ENCODE measurements around the gene ADAMTSL1.

Gene ADAMTSL1

GRCh38 chr9:18887546-18887945, 413.6 kb downstream of the ADAMTSL1 start:
- no peak for DNase-seq

DNA sequence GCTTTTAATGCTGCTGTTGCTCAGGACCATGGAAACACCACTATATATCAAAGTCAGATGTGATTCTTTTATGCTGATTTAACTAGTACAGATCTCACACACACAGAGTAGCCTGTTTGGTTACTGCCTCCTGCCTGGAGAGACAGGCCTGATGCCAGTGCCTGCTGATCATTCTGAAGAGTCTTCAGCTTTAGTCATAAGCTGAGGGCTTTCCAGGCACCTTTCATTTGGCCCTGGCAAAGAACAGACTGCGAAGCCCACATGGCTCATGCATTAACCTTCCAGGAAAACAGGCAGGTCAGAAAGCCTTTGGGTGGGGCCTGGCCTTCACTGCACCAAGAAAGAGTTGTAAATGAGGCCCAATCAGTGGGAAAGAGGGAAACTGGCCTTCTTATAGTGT, 414.3 kb downstream of the ADAMTSL1 start:
- DNase-seq = no peak

GRCh38 chr9:18889550-18889949, 415.6 kb downstream of the ADAMTSL1 start:
- no peak for DNase-seq

GRCh38 chr9:18890372-18890771, 416.4 kb downstream of the ADAMTSL1 start:
- peak; percentile 15 for DNase-seq

DNA sequence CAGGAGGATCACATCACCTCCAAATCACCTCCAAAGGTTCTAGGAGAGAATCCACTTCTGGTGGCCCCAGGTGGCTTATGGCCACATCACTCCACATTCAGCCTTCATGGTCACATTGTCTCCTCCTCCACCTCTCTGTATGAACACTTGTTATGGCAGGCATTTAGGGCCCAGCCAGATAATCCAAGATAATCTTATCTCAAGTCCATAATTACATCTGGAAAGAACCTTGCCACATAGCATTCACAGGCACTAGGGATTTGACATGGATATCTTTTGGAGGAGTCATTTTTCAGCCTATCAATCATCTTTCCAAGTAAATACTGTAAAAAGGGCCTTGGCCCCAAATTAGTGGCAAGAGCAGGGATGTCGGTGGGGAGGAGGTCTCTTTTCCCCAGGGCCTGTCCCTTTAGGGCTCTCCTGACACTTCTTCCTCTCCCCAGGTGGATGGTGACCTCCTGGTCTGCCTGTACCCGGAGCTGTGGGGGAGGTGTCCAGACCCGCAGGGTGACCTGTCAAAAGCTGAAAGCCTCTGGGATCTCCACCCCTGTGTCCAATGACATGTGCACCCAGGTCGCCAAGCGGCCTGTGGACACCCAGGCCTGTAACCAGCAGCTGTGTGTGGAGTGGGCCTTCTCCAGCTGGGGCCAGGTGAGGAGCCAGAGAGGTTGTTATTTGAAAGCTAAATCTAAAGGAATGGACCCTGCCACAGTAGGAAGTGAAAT, 418.2 kb downstream of the ADAMTSL1 start:
- DNase-seq = no peak

- DNase-seq = no peak
Measured at GRCh38 chr9:18893046-18893445, 419.1 kb downstream of the ADAMTSL1 start.

- DNase-seq = no peak
Measured at GRCh38 chr9:18893491-18893890, 419.5 kb downstream of the ADAMTSL1 start.

GRCh38 chr9:18896004-18896403, 422.1 kb downstream of the ADAMTSL1 start:
- DNase-seq = no peak

DNA sequence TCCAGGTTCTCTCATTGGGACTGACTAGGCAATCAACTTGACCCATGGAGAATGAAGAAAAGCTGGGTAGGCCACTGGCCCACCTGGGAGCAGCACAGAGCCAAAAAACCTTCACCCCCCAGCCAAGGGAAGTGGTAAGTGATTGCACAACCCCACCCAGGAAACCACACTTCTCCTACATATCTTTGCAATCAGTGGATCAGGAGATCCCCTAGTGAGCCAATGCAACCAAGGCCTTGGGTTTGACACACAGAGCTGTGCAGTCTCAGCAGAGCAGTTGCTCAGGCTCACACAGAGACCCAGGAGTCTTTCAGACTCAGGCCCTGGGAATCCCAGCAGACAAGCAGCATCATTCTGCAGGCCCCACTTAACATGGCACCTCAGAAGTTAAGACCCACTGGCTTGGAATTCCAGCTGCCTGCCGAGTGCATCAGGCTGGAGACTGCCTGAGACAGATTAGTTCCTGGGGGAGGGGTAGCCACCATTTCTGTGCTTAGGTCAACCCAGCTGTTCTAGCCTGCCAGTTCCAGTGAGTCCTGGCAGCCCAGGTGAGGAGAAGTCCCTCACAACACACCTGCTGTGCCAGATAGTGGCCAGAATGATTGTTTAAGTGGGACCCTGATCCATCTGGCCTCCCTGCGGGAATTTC, 422.7 kb downstream of the ADAMTSL1 start:
- DNase-seq = no peak

- DNase-seq = no peak
Measured at GRCh38 chr9:18903450-18903849, 429.5 kb downstream of the ADAMTSL1 start.

GRCh38 chr9:18905028-18905882, 431.3 kb downstream of the ADAMTSL1 start:
- peak; percentile 13 for DNase-seq

GRCh38 chr9:18905883-18906629, 432.1 kb downstream of the ADAMTSL1 start:
- peak; percentile 19 for DNase-seq

DNA sequence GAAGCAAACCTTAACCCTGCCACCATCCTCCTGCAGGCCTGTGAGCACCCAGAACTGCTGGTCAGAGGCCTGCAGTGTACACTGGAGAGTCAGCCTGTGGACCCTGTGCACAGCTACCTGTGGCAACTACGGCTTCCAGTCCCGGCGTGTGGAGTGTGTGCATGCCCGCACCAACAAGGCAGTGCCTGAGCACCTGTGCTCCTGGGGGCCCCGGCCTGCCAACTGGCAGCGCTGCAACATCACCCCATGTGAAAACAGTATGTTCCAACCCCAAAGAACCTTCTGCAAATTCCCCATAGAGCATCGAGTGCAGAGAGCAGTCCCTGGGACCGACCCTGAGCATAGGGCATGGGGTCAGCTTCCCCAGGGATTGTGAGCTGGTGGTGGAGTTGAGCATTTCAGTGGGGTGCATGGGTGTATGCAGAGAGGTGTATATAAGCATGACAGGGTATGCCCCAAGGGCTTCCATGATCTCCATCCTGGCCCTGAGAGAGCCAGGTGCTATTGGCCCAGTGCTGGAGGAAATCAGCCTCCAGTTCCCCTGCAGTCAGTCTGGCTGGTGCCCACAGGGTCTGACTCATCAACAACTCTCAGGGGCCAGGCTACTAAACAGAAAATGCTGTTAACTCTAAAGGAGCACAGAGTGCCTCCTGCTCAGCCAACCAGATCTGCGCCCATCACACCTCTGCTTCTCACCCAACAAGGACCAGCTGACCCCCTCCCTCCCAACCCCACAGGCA, 432.9 kb downstream of the ADAMTSL1 start:
- DNase-seq = peak; percentile 5

DNA sequence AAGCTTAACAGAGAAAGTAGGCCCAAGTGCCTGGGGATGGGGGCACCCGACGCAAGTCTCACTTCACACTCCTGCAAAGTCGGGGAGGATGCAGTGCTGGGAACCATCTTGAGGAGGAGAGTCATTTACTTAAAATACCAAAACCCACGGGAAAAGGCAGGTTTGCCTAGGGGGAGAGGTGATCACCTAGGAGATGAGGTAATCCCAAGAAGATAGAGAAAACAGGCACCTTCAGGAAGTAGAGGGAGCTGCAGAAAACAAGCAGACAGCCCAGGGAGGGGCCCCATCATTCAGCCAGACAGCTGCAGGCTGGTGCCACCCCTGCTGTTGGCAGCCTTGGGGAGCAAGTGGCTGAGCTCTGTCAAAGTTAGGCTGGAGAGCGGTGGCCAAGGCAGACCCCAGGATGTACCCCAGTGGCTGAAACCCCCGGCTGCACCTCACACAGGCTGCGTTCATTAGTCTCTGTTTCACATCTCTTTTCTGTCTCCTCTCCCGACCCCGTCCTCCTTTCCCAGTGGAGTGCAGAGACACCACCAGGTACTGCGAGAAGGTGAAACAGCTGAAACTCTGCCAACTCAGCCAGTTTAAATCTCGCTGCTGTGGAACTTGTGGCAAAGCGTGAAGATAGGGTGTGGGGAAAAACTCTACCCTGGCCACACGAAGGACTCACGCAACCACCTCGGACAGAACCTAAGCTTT, 434.1 kb downstream of the ADAMTSL1 start:
- no peak for DNase-seq

GRCh38 chr9:18909140-18910018, 435.4 kb downstream of the ADAMTSL1 start:
- no peak for DNase-seq

DNA sequence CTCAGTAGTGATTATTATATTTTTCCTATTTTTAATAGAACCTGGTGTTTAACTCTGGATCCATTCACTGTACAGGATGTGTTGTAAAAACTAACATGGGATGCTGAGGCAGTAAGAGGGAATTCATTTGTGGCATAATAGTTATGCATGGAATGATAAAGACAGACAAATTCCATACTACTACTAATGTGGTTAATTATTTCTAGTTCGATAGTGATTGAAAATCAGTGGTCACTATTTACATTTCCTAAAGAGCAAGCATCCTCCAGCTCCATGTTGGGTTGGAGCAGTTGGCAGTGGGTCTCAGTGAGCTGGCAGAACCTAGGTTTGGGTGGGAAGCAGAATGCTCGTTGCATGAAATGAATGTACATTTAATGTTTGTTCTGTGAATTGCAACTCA, 436.5 kb downstream of the ADAMTSL1 start:
- no peak for DNase-seq

DNA sequence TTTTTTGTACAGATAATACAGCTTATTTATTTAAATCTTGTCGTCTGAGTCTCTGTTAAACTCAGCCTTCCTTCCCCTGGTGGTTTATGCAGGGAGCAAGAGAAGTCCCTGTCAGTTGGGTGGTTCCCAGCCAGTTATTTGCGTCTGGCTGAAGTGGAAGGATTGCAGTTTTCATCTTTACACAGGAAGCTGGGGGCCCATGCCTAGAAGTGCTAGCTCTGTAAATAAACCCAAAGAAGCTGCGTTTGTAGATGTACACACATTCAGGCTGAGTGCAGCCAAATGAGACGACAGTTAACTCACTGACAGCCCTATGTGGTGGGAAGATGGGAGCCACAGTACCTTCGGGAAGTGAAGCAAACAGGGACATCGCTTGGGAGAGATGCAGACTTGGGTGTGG, 437.0 kb downstream of the ADAMTSL1 start:
- DNase-seq = no peak

- DNase-seq = no peak
Measured at GRCh38 chr9:18911714-18912342, 437.9 kb downstream of the ADAMTSL1 start.

GRCh38 chr9:18920141-18921084, 446.5 kb downstream of the ADAMTSL1 start:
- no peak for DNase-seq

All from T1000 (cell line).